Ishikawa (cell line): ENCODE results near the gene MUSTN1.

Experiments
- TAF1 ChIP-seq: IDR thresholded peaks from 2 replicates; pipeline ENCODE4 v1.6.1; 2012; ENCODE audit warnings: low read depth, mild to moderate bottlenecking
- YY1 ChIP-seq: IDR thresholded peaks from 2 replicates; pipeline ENCODE4 v1.6.1; 2012; ENCODE audit warnings: low read depth

GRCh38 chr3:52830535-52831258 is 4.1 kb downstream of the MUSTN1 start, which contains the start of gene ITIH4:
- no peak for TF ChIP-seq YY1
- TF ChIP-seq TAF1 = no peak
